ENCODE results near the gene ASPRV1.
A peak's percentile ranks its signal among the peaks of the same experiment; 100 is the strongest.

The ASPRV1 gene

GRCh38 chr2:69933839-69934613, 27.4 kb downstream of the ASPRV1 start:
- ChIA-PET POLR2A (ENCODE audit: low non-redundant PET) (interaction anchor here (1.1 kb wide), 1 partner anchor 12 kb away, joined by 3 read pairs; no protein-coding TSS in a partner anchor), CTCF (interaction anchor here (0.6 to 0.9 kb wide), 2 partner anchors 11 to 209 kb away, joined by 3 to 5 read pairs; no protein-coding TSS in a partner anchor)
- no peak overlapping the region for H3K27ac ChIP-seq
- TF ChIP-seq CTCF (conservative IDR thresholded peaks at IDR 0.05; ENCODE audit: low read depth), result no peak
- peak; percentile 72 for DNase-seq (ENCODE audit: low spot score)

GRCh38 chr2:69933254-69933828, 28.1 kb downstream of the ASPRV1 start:
- ChIA-PET CTCF (interaction anchor here (0.9 kb wide), 1 partner anchor 209 kb away, joined by 3 read pairs; no protein-coding TSS in a partner anchor), POLR2A (ENCODE audit: low non-redundant PET) (no interaction called here)
- no peak for TF ChIP-seq CTCF (conservative IDR thresholded peaks at IDR 0.05; ENCODE audit: low read depth)
- no peak overlapping the region for H3K27ac ChIP-seq
- no peak for DNase-seq (ENCODE audit: low spot score)

GRCh38 chr2:69932596-69932922, 28.9 kb downstream of the ASPRV1 start:
- no peak overlapping the region for H3K27ac ChIP-seq
- ChIA-PET POLR2A (ENCODE audit: low non-redundant PET) (no interaction called here), CTCF (no interaction called here)
- no peak for DNase-seq (ENCODE audit: low spot score)
- TF ChIP-seq CTCF (conservative IDR thresholded peaks at IDR 0.05; ENCODE audit: low read depth), result no peak

- no peak for DNase-seq (ENCODE audit: low spot score)
- peak overlapping the region; percentile 21; the same call in 1 of the 2 replicates for H3K27ac ChIP-seq
- TF ChIP-seq CTCF (conservative IDR thresholded peaks at IDR 0.05; ENCODE audit: low read depth), result no peak
- ChIA-PET POLR2A (ENCODE audit: low non-redundant PET) (no interaction called here), CTCF (no interaction called here)
Measured at GRCh38 chr2:69931832-69932595, 29.4 kb downstream of the ASPRV1 start.

- POLR2A ChIA-PET (ENCODE audit: low non-redundant PET), result no interaction called here
- no peak overlapping the region for H3K27ac ChIP-seq
- CTCF ChIA-PET, result no interaction called here
- DNase-seq (ENCODE audit: low spot score), result no peak
- TF ChIP-seq CTCF (conservative IDR thresholded peaks at IDR 0.05; ENCODE audit: low read depth), result no peak
Measured at GRCh38 chr2:69926849-69927515, 34.4 kb downstream of the ASPRV1 start.

GRCh38 chr2:69923116-69923515, 38.3 kb downstream of the ASPRV1 start:
- no peak for DNase-seq (ENCODE audit: low spot score)
- no peak for TF ChIP-seq CTCF (conservative IDR thresholded peaks at IDR 0.05; ENCODE audit: low read depth)
- ChIA-PET CTCF (interaction anchor here (0.5 to 0.7 kb wide), 2 partner anchors 51 to 148 kb away, joined by 3 read pairs; no protein-coding TSS in a partner anchor), POLR2A (ENCODE audit: low non-redundant PET) (interaction anchor here (0.7 kb wide), 1 partner anchor 47 kb away, joined by 3 read pairs; no protein-coding TSS in a partner anchor)
- no peak overlapping the region for H3K27ac ChIP-seq

Measured in RWPE1 (cell line).